Measurements from ENCODE around the gene PSEN2. TPM values are rescaled to one million over a fixed set of nuclear protein-coding genes. Genes with fewer than 3 reads are reported as not detected.

PSEN2 gene
- total RNA-seq, 4 donors from 2014 or later: 25.5 to 34.3 (median 30.2) TPM

GRCh38 chr1:226874579-226875425 is 4.4 kb downstream of the PSEN2 start:
- ATAC-seq (ENCODE audit: low FRiP score) (no peak), DNase-seq (ENCODE audit: low spot score) (no peak)
- TF ChIP-seq CTCF (IDR thresholded peaks at IDR 0.05): no peak

- ATAC-seq (ENCODE audit: low FRiP score) (no peak), DNase-seq (ENCODE audit: low spot score) (no peak)
- TF ChIP-seq CTCF (IDR thresholded peaks at IDR 0.05): no peak
These were observed 5.4 kb downstream of the PSEN2 start for GRCh38 chr1:226875641-226876295.

- ATAC-seq (ENCODE audit: low FRiP score) (no peak), DNase-seq (ENCODE audit: low spot score) (no peak)
- TF ChIP-seq CTCF (IDR thresholded peaks at IDR 0.05): no peak
These were observed 7.3 kb downstream of the PSEN2 start for GRCh38 chr1:226877669-226878068.

GRCh38 chr1:226880372-226881287 is 10.2 kb downstream of the PSEN2 start:
- ATAC-seq (ENCODE audit: low FRiP score): no peak
- DNase-seq (ENCODE audit: low spot score): no peak
- no peak for TF ChIP-seq CTCF (IDR thresholded peaks at IDR 0.05)

GRCh38 chr1:226881515-226882185 is 11.2 kb downstream of the PSEN2 start:
- DNase-seq (ENCODE audit: low spot score): no peak
- no peak for ATAC-seq (ENCODE audit: low FRiP score)
- TF ChIP-seq CTCF (IDR thresholded peaks at IDR 0.05): no peak

- no peak for DNase-seq (ENCODE audit: low spot score)
- TF ChIP-seq CTCF (IDR thresholded peaks at IDR 0.05): no peak
These were observed 11.8 kb downstream of the PSEN2 start for GRCh38 chr1:226882187-226882586.

More at GRCh38 chr1:226882187-226882586, 11.8 kb downstream of the PSEN2 start:
- ATAC-seq (ENCODE audit: low FRiP score): no peak
